ENCODE data around the gene PDLIM7. TPM values are rescaled to one million over a fixed set of nuclear protein-coding genes. Genes with fewer than 3 reads are reported as not detected.

The PDLIM7 gene
- polyA plus RNA-seq, 1 donor from 2014 or later: 21.0 TPM

- H2AFZ ChIP-seq (ENCODE audit: low read depth, low read length): no peak overlapping the region
- H4K20me1 ChIP-seq (ENCODE audit: insufficient read depth): no peaks in the 10 kb centered on the region
- H3K4me2 ChIP-seq (ENCODE audit: low read length): peak overlapping the region; percentile 84
- H3K27me3 ChIP-seq (ENCODE audit: insufficient read depth, low read depth, low read length): no peaks in the 10 kb centered on the region
- H3K9me2 ChIP-seq (ENCODE audit: insufficient read depth, low read length): no peaks in the 10 kb centered on the region
- H3K36me3 ChIP-seq (ENCODE audit: insufficient read depth, low read length): peaks cover 4% of the 10 kb centered on the region
- peak overlapping the region; percentile 80 for H3K9ac ChIP-seq (ENCODE audit: low read length)
- H3K9me3 ChIP-seq (ENCODE audit: low read length): no peaks in the 10 kb centered on the region
- H3K79me2 ChIP-seq (replicated peaks; ENCODE audit: insufficient read depth, low read length): peaks cover 11% of the 10 kb centered on the region
- TF ChIP-seq EP300 (conservative IDR thresholded peaks at IDR 0.05; ENCODE audit: poor library complexity, severe bottlenecking) (no peak), POLR2AphosphoS5 (IDR thresholded peaks at IDR 0.05) (no peak), MXI1 (conservative IDR thresholded peaks at IDR 0.05; ENCODE audit: poor library complexity, severe bottlenecking) (no peak), EZH2 (IDR thresholded peaks at IDR 0.05; ENCODE audit: borderline replicate concordance, insufficient read depth, low read length, poor library complexity, severe bottlenecking) (no peak), TAF1 (IDR thresholded peaks at IDR 0.05; ENCODE audit: low read depth) (no peak), RAD21 (conservative IDR thresholded peaks at IDR 0.05) (no peak), SMC3 (conservative IDR thresholded peaks at IDR 0.05; ENCODE audit: poor library complexity) (no peak)
- TF ChIP-seq, protein P1, sequence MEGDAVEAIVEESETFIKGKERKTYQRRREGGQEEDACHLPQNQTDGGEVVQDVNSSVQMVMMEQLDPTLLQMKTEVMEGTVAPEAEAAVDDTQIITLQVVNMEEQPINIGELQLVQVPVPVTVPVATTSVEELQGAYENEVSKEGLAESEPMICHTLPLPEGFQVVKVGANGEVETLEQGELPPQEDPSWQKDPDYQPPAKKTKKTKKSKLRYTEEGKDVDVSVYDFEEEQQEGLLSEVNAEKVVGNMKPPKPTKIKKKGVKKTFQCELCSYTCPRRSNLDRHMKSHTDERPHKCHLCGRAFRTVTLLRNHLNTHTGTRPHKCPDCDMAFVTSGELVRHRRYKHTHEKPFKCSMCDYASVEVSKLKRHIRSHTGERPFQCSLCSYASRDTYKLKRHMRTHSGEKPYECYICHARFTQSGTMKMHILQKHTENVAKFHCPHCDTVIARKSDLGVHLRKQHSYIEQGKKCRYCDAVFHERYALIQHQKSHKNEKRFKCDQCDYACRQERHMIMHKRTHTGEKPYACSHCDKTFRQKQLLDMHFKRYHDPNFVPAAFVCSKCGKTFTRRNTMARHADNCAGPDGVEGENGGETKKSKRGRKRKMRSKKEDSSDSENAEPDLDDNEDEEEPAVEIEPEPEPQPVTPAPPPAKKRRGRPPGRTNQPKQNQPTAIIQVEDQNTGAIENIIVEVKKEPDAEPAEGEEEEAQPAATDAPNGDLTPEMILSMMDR (IDR thresholded peaks at IDR 0.05; ENCODE audit: poor library complexity, severe bottlenecking): no peak
- TF ChIP-seq, protein P2, sequence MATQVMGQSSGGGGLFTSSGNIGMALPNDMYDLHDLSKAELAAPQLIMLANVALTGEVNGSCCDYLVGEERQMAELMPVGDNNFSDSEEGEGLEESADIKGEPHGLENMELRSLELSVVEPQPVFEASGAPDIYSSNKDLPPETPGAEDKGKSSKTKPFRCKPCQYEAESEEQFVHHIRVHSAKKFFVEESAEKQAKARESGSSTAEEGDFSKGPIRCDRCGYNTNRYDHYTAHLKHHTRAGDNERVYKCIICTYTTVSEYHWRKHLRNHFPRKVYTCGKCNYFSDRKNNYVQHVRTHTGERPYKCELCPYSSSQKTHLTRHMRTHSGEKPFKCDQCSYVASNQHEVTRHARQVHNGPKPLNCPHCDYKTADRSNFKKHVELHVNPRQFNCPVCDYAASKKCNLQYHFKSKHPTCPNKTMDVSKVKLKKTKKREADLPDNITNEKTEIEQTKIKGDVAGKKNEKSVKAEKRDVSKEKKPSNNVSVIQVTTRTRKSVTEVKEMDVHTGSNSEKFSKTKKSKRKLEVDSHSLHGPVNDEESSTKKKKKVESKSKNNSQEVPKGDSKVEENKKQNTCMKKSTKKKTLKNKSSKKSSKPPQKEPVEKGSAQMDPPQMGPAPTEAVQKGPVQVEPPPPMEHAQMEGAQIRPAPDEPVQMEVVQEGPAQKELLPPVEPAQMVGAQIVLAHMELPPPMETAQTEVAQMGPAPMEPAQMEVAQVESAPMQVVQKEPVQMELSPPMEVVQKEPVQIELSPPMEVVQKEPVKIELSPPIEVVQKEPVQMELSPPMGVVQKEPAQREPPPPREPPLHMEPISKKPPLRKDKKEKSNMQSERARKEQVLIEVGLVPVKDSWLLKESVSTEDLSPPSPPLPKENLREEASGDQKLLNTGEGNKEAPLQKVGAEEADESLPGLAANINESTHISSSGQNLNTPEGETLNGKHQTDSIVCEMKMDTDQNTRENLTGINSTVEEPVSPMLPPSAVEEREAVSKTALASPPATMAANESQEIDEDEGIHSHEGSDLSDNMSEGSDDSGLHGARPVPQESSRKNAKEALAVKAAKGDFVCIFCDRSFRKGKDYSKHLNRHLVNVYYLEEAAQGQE (IDR thresholded peaks at IDR 0.05; ENCODE audit: borderline replicate concordance): no peak
- H3K27ac ChIP-seq (ENCODE audit: low read length): no peak overlapping the region
- peak overlapping the region; percentile 80 for H3K4me3 ChIP-seq (ENCODE audit: low read length)
- no peaks in the 10 kb centered on the region for H3F3A ChIP-seq (ENCODE audit: insufficient read depth, low read length, poor library complexity, severe bottlenecking)
Measured at GRCh38 chr5:177515580-177515979, 18.2 kb upstream of the PDLIM7 start.

DNA sequence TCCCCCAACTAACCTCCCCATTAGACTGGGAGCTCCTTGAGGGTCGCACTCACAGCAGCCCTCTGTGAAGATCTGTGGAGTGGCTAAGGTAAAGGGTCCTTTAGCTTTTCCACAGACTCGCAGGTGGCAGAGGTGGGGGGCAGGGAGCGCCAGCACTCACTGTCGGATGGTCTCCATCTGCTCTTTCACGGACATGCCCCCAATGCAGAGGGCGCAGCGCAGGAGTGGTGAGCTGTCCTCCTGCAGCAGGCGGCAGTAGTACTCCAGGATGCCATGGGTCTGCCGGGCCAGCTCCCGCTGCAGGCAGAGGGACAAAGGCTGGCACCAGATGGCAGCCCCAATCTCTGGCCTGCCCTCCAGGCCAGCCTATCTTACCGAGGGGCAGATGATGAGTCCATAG, 17.1 kb upstream of the PDLIM7 start:
- Histone ChIP-seq H3K79me2 (replicated peaks; ENCODE audit: insufficient read depth, low read length) (peaks cover 11% of the 10 kb centered on the region), H3K27me3 (ENCODE audit: insufficient read depth, low read depth, low read length) (no peaks in the 10 kb centered on the region), H3K4me3 (ENCODE audit: low read length) (no peak overlapping the region), H3F3A (ENCODE audit: insufficient read depth, low read length, poor library complexity, severe bottlenecking) (no peaks in the 10 kb centered on the region), H3K36me3 (ENCODE audit: insufficient read depth, low read length) (peaks cover 4% of the 10 kb centered on the region), H3K9ac (ENCODE audit: low read length) (no peak overlapping the region), H3K27ac (ENCODE audit: low read length) (no peak overlapping the region), H2AFZ (ENCODE audit: low read depth, low read length) (no peak overlapping the region), H3K4me2 (ENCODE audit: low read length) (no peak overlapping the region), H3K9me3 (ENCODE audit: low read length) (no peaks in the 10 kb centered on the region), H3K9me2 (ENCODE audit: insufficient read depth, low read length) (no peaks in the 10 kb centered on the region), H4K20me1 (ENCODE audit: insufficient read depth) (no peaks in the 10 kb centered on the region)
- TF ChIP-seq POLR2AphosphoS5 (IDR thresholded peaks at IDR 0.05): no peak
- TF ChIP-seq EP300 (conservative IDR thresholded peaks at IDR 0.05; ENCODE audit: poor library complexity, severe bottlenecking): no peak
- TF ChIP-seq MXI1 (conservative IDR thresholded peaks at IDR 0.05; ENCODE audit: poor library complexity, severe bottlenecking): no peak
- TF ChIP-seq, protein P1 (IDR thresholded peaks at IDR 0.05; ENCODE audit: poor library complexity, severe bottlenecking): no peak
- TF ChIP-seq SMC3 (conservative IDR thresholded peaks at IDR 0.05; ENCODE audit: poor library complexity): no peak
- TF ChIP-seq, protein P2 (IDR thresholded peaks at IDR 0.05; ENCODE audit: borderline replicate concordance): no peak
- no peak for TF ChIP-seq EZH2 (IDR thresholded peaks at IDR 0.05; ENCODE audit: borderline replicate concordance, insufficient read depth, low read length, poor library complexity, severe bottlenecking)
- TF ChIP-seq RAD21 (conservative IDR thresholded peaks at IDR 0.05): no peak
- TF ChIP-seq TAF1 (IDR thresholded peaks at IDR 0.05; ENCODE audit: low read depth): no peak

Measured in neural cell (in vitro differentiated cells).